Measurements from ENCODE around the gene LDB2.
A peak's percentile ranks its signal among the peaks of the same experiment; 100 is the strongest.
"Not testable (repeated sequence)": the region's sequence is repeated elsewhere in the genome, so short reads cannot be mapped to it uniquely, and the experiment has no call there.

LDB2 gene

GRCh38 chr4:16646459-16646858, 252.0 kb downstream of the LDB2 start:
- DNase-seq (ENCODE audit: low spot score): no peak

GRCh38 chr4:16643893-16644292, 254.6 kb downstream of the LDB2 start:
- DNase-seq (ENCODE audit: low spot score): no peak

GRCh38 chr4:16642897-16643296, 255.5 kb downstream of the LDB2 start:
- no peak for DNase-seq (ENCODE audit: low spot score)

- DNase-seq (ENCODE audit: low spot score): peak; percentile 69
Observed at GRCh38 chr4:16641971-16642370, 256.5 kb downstream of the LDB2 start.

- DNase-seq (ENCODE audit: low spot score): no peak
Observed at GRCh38 chr4:16636912-16637630, 261.4 kb downstream of the LDB2 start.

GRCh38 chr4:16636304-16636703, 262.1 kb downstream of the LDB2 start:
- no peak for DNase-seq (ENCODE audit: low spot score)

- not testable (repeated sequence) for DNase-seq (ENCODE audit: low spot score)
Observed at GRCh38 chr4:16629274-16629673, 269.2 kb downstream of the LDB2 start.

GRCh38 chr4:16628835-16629234, 269.6 kb downstream of the LDB2 start:
- DNase-seq (ENCODE audit: low spot score): not testable (repeated sequence)

GRCh38 chr4:16627999-16628398, 270.4 kb downstream of the LDB2 start:
- peak; percentile 82 for DNase-seq (ENCODE audit: low spot score)

GRCh38 chr4:16626945-16627344, 271.5 kb downstream of the LDB2 start:
- DNase-seq (ENCODE audit: low spot score): peak; percentile 92

GRCh38 chr4:16622826-16623225, 275.6 kb downstream of the LDB2 start:
- no peak for DNase-seq (ENCODE audit: low spot score)

GRCh38 chr4:16617435-16617834, 281.0 kb downstream of the LDB2 start:
- DNase-seq (ENCODE audit: low spot score): peak; percentile 49

GRCh38 chr4:16617011-16617410, 281.4 kb downstream of the LDB2 start:
- DNase-seq (ENCODE audit: low spot score): no peak

GRCh38 chr4:16609170-16609758, 289.2 kb downstream of the LDB2 start:
- DNase-seq (ENCODE audit: low spot score): no peak

- DNase-seq (ENCODE audit: low spot score): no peak
Observed at GRCh38 chr4:16608611-16609125, 289.8 kb downstream of the LDB2 start.

GRCh38 chr4:16608123-16608522, 290.3 kb downstream of the LDB2 start:
- peak; percentile 40 for DNase-seq (ENCODE audit: low spot score)

GRCh38 chr4:16607241-16608066, 291.0 kb downstream of the LDB2 start:
- DNase-seq (ENCODE audit: low spot score): no peak

GRCh38 chr4:16606691-16607090, 291.8 kb downstream of the LDB2 start:
- no peak for DNase-seq (ENCODE audit: low spot score)

- DNase-seq (ENCODE audit: low spot score): no peak
Observed at GRCh38 chr4:16603178-16603577, 295.3 kb downstream of the LDB2 start.

- DNase-seq (ENCODE audit: low spot score): no peak
Observed at GRCh38 chr4:16598597-16599206, 299.7 kb downstream of the LDB2 start.

GRCh38 chr4:16597845-16598596, 300.4 kb downstream of the LDB2 start:
- DNase-seq (ENCODE audit: low spot score): peak; percentile 55

GRCh38 chr4:16597443-16597842, 301.0 kb downstream of the LDB2 start:
- DNase-seq (ENCODE audit: low spot score): no peak
